ENCODE measurements around the gene OR5AR1. TPM values are rescaled to one million over a fixed set of nuclear protein-coding genes. Genes with fewer than 3 reads are reported as not detected.

The OR5AR1 gene
- polyA plus RNA-seq, 1 donor from 2014 or later, result not detected

GRCh38 chr11:56705784-56706396, 42.4 kb downstream of the OR5AR1 start:
- no peaks in the 10 kb centered on the region for H3K36me3 Mint-ChIP-seq
- H3K27ac Mint-ChIP-seq, result no peak overlapping the region
- no peaks in the 10 kb centered on the region for H3K4me1 Mint-ChIP-seq
- H3K27me3 Mint-ChIP-seq, result no peaks in the 10 kb centered on the region
- peaks cover 1 to 16% (median 6%) of the 10 kb centered on the region in 3 donors for H3K9me3 Mint-ChIP-seq
- no peak overlapping the region for H3K4me3 Mint-ChIP-seq

GRCh38 chr11:56706486-56706885, 43.0 kb downstream of the OR5AR1 start:
- H3K27ac Mint-ChIP-seq, result no peak overlapping the region
- no peaks in the 10 kb centered on the region for H3K27me3 Mint-ChIP-seq
- no peaks in the 10 kb centered on the region for H3K36me3 Mint-ChIP-seq
- H3K4me3 Mint-ChIP-seq, result no peak overlapping the region
- no peaks in the 10 kb centered on the region for H3K4me1 Mint-ChIP-seq
- H3K9me3 Mint-ChIP-seq, result peaks cover 0 to 22% (median 4%) of the 10 kb centered on the region in 3 donors

GRCh38 chr11:56714206-56714605, 50.7 kb downstream of the OR5AR1 start:
- Mint-ChIP-seq H3K9me3 (peaks cover 5 to 25% (median 5%) of the 10 kb centered on the region in 3 donors), H3K4me1 (peaks cover 0 to 2% (median 0%) of the 10 kb centered on the region in 3 donors), H3K36me3 (no peaks in the 10 kb centered on the region), H3K27me3 (no peaks in the 10 kb centered on the region), H3K27ac (no peak overlapping the region), H3K4me3 (no peak overlapping the region)

Other genes with a start within 250 kb of the OR5AR1 start
- gene OR5M3, start 190.3 kb upstream of the OR5AR1 start, polyA plus RNA-seq, result not detected
- not detected for gene OR5M8, start 172.3 kb upstream of the OR5AR1 start, polyA plus RNA-seq
- gene OR5M11, start 120.4 kb upstream of the OR5AR1 start, polyA plus RNA-seq, result not detected
- not detected for gene OR5M10, start 86.0 kb upstream of the OR5AR1 start, polyA plus RNA-seq
- not detected for gene OR5M1, start 48.8 kb upstream of the OR5AR1 start, polyA plus RNA-seq
- gene OR5AP2, start 21.2 kb upstream of the OR5AR1 start, polyA plus RNA-seq, result not detected
- gene OR9G1, start 35.4 kb downstream of the OR5AR1 start, polyA plus RNA-seq, result not detected
- gene OR9G4, start 85.0 kb downstream of the OR5AR1 start, polyA plus RNA-seq, result not detected